B cell (primary cell): ENCODE measurements around the gene SMAD9. TPM values are rescaled to one million over a fixed set of nuclear protein-coding genes. Genes with fewer than 3 reads are reported as not detected.

Experiments
- ATAC-seq: fragments of 200-7000 bp; cut with Tn5 transposase; one replicate; pipeline ENCODE4 v1.10.0; 2021; ENCODE audit warnings: low read depth, mild to moderate bottlenecking, moderate number of reproducible peaks, moderate library complexity
- CTCF ChIA-PET: fragments of 350-600 bp; sonication (Branson Sonifier 250); formaldehyde crosslinking; loops from one replicate; lab custom pipeline; 2021; ENCODE audit warnings: antibody characterized with exemption, inconsistent platforms; lab: Charles Lee
- POLR2A ChIA-PET: fragments of 350-600 bp; sonication (Branson Sonifier 250); formaldehyde crosslinking; loops from one replicate; lab custom pipeline; 2021; ENCODE audit warnings: antibody characterized with exemption; lab: Charles Lee
- DNase-seq: peaks from one replicate; pipeline ENCODE4 v3.0.0; 2013
- H2AFZ ChIP-seq: 2 replicates; pipeline ENCODE4 v1.6.1; 2012; ENCODE audit warnings: mild to moderate bottlenecking, low read depth, low read length; ENCODE audit not compliant: insufficient read depth, poor library complexity, severe bottlenecking
- H3K27ac ChIP-seq, 2 donors: 1 replicate in 1 of 2; 2 replicates in 1 of 2; pipeline ENCODE4 v1.5.1; 2012 to 2013; ENCODE audit warnings: low read length in 2 of 2, mild to moderate bottlenecking in 2 of 2, moderate library complexity in 1 of 2
- H3K27me3 ChIP-seq, 4 experiments: fragments of 200-600 bp in 1 of 4; sonication (generic) in 1 of 4; replicated peaks in 1 of 4; 1 replicate in 2 of 4; 2 replicates in 2 of 4; pipeline versions ENCODE4 v1.6.1 to v1.7.0; 2013 to 2016; ENCODE audit warnings: low read length in 3 of 4, mild to moderate bottlenecking in 2 of 4, mixed read lengths in 1 of 4, moderate library complexity in 1 of 4; ENCODE audit not compliant: insufficient read depth in 4 of 4, control insufficient read depth in 3 of 4; ENCODE audit errors: control extremely low read depth in 1 of 4
- H3K36me3 ChIP-seq, 2 experiments: replicated peaks in 1 of 2; 1 replicate in 1 of 2; 2 replicates in 1 of 2; pipeline versions ENCODE4 v1.6.1 to v1.7.1; 2013; ENCODE audit warnings: low read length in 1 of 2; ENCODE audit not compliant: insufficient read depth in 2 of 2, control insufficient read depth in 1 of 2; ENCODE audit errors: control extremely low read depth in 1 of 2, extremely low read depth in 1 of 2
- H3K4me1 ChIP-seq, 2 donors: fragments of 200-600 bp in 1 of 2; sonication (generic) in 1 of 2; 1 replicate in 1 of 2; 2 replicates in 1 of 2; pipeline versions ENCODE4 v1.5.1 to v1.6.1; 2013 to 2017; ENCODE audit warnings: low read length in 2 of 2; ENCODE audit not compliant: control insufficient read depth in 2 of 2, insufficient read depth in 2 of 2
- H3K4me2 ChIP-seq: replicated peaks from 2 replicates; pipeline ENCODE3; 2012; ENCODE audit warnings: mild to moderate bottlenecking, low read depth, low read length; ENCODE audit not compliant: poor library complexity, severe bottlenecking
- H3K4me3 ChIP-seq, 5 experiments: fragments of 200-600 bp in 1 of 5; sonication (generic) in 1 of 5; 1 replicate in 3 of 5; 2 replicates in 2 of 5; pipeline versions ENCODE4 v1.5.1 to v1.7.0; 2011 to 2016; ENCODE audit warnings: low read length in 4 of 5, mild to moderate bottlenecking in 4 of 5, low read depth in 2 of 5, control low read depth in 1 of 5, moderate library complexity in 1 of 5; ENCODE audit not compliant: insufficient read depth in 1 of 5; ENCODE audit errors: control extremely low read depth in 1 of 5, extremely low read depth in 1 of 5
- H3K79me2 ChIP-seq: fragments of 200-600 bp; sonication (generic); one replicate; pipeline ENCODE4 v1.6.0; 2016; ENCODE audit warnings: low read length; ENCODE audit not compliant: control insufficient read depth, insufficient read depth
- H3K9ac ChIP-seq: fragments of 200-600 bp; sonication (generic); 2 replicates; pipeline ENCODE4 v1.6.1; 2017; ENCODE audit warnings: mild to moderate bottlenecking, low read length, moderate library complexity
- H3K9me3 ChIP-seq, 3 donors: one replicate each; pipeline versions ENCODE4 v1.6.1 to v1.7.1; 2013; ENCODE audit warnings: low read length in 2 of 3; ENCODE audit not compliant: control insufficient read depth in 2 of 3, insufficient read depth in 1 of 3; ENCODE audit errors: control extremely low read depth in 1 of 3
- H4K20me1 ChIP-seq: 2 replicates; pipeline ENCODE4 v1.6.0; 2012; ENCODE audit warnings: mild to moderate bottlenecking, low read length; ENCODE audit not compliant: insufficient read depth, control insufficient read depth, poor library complexity, severe bottlenecking
- H3K27ac Mint-ChIP-seq: one replicate; pipeline ENCODE4 v1.8.0; 2021; ENCODE audit warnings: mixed read lengths
- H3K27me3 Mint-ChIP-seq: one replicate; pipeline ENCODE4 v1.8.0; 2021; ENCODE audit warnings: mixed read lengths
- H3K4me1 Mint-ChIP-seq: one replicate; pipeline ENCODE4 v1.8.0; 2021; ENCODE audit warnings: mixed read lengths
- H3K4me3 Mint-ChIP-seq: one replicate; pipeline ENCODE4 v1.8.0; 2021; ENCODE audit warnings: mixed read lengths
- H3K9me3 Mint-ChIP-seq: one replicate; pipeline ENCODE4 v1.8.0; 2022; ENCODE audit warnings: mixed read lengths; ENCODE audit not compliant: insufficient read depth
- EZH2 ChIP-seq: IDR thresholded peaks from 2 replicates; pipeline ENCODE4 v1.6.1; 2012; ENCODE audit warnings: borderline replicate concordance, low read depth, mild to moderate bottlenecking, moderate library complexity, low read length; ENCODE audit not compliant: insufficient read depth, poor library complexity, severe bottlenecking
- whole genome bisulfite sequencing: methylation state at CpG from one replicate; pipeline ENCODE4 v1.1.5; 2013; ENCODE audit warnings: missing lambda C conversion rate; ENCODE audit not compliant: insufficient coverage; 5-methylcytosine and 5-hydroxymethylcytosine counted together
- intact Hi-C: fragments of 100-400 bp; cut with micrococcal nuclease; formaldehyde crosslinking; loops from one replicate; pipeline ENCODE4 v1.10.0; 2022
- polyA plus RNA-seq: library from polyadenylated mRNA; depleted of rRNA; stranded (reverse); fragments of >200 nt; gene quantifications from 2 replicates; pipeline ENCODE4 v1.2.3, GENCODE V29; 2012
- total RNA-seq, 2 donors: library from RNA; stranded (reverse); fragments of 120-200 nt in 1 of 2; gene quantifications; 1 replicate in 1 of 2; 2 replicates in 1 of 2; pipeline versions ENCODE4 v1.2.3 to v1.2.4, GENCODE V29; 2013 to 2022
- TF ChIP-seq, protein P1 (sequence below): fragments of 200-600 bp; IDR thresholded peaks from one replicate; pipeline ENCODE4 v1.8.0; 2022; ENCODE audit warnings: antibody characterized with exemption, mild to moderate bottlenecking

The SMAD9 gene
- total and polyA plus RNA-seq, 2 donors (not counting 1 experiment from before 2014, with no cell fraction given), result not detected

DNA sequence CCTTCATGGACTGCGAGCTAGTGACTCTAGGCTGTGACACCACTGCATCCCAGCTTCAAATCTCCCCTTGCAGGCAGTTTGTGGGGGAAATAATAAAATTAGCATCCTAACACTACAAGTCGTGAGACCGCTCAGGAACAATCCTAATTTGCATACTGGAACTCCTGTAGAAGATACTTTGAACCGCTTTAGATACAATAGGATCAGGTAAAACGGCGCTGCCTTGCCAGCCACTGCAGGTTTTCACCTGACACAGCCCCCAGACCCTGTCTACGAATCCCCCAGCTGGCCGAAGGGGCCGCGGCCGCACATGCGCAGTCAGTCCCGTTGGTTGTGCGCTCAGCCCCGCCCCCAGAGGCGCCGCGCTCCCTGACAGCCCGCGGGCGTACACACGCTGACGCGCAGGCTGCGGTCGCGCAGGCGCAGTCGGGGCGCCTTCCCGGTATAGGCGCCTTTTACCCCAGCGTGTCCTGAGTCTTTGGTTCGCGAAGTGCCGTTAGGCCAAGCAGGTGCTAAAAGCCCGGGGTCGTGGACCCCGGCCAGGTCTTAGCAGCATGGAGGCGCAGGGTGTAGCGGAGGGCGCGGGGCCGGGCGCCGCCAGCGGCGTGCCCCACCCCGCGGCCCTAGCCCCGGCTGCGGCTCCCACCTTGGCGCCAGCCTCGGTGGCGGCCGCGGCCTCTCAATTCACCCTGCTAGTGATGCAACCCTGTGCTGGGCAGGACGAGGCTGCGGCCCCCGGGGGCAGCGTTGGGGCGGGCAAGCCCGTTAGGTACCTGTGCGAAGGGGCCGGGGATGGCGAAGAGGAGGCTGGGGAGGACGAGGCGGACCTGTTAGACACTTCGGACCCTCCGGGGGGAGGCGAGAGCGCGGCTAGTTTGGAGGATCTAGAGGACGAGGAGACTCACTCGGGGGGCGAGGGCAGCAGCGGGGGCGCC, 101.0 kb downstream of the SMAD9 start, which contains the start of gene RFXAP:
TSS of gene RFXAP (plus strand) at position 419 of the 935 bp plus-strand sequence. CDS start at position 555, 136 bp downstream.
- H3K27me3 Mint-ChIP-seq, result peaks cover 11% of the 10 kb centered on the region

More for the DNA sequence above, 101.0 kb downstream of the SMAD9 start, which contains the start of gene RFXAP:
- ChIA-PET CTCF (no interaction called here), POLR2A (interaction anchor here (0.6 kb wide), 1 partner anchor 157 kb away, joined by 7 read pairs; no protein-coding TSS in a partner anchor)
- Mint-ChIP-seq H3K27ac (peak within 1 kb of the TSS; percentile 91), H3K4me1 (peaks cover 47% of the 10 kb centered on the region), H3K9me3 (no peaks in the 10 kb centered on the region), H3K4me3 (peak within 1 kb of the TSS; percentile 97)
- ATAC-seq (peak; percentile 93), DNase-seq (peak; percentile 95)
- H2AFZ ChIP-seq, result peak within 1 kb of the TSS; percentile 98
- peak within 1 kb of the TSS; percentile 69 for H3K9ac ChIP-seq
- peaks cover 0 to 3% of the 10 kb centered on the region in 2 experiments for H3K36me3 ChIP-seq
- WGBS, result under 1% methylated on average over 77 of the region's 78 CpGs
- H3K4me3 ChIP-seq, result peak within 1 kb of the TSS; percentile 54 to 96 (median 69)
- no peak for TF ChIP-seq EZH2
- TF ChIP-seq, protein P1, sequence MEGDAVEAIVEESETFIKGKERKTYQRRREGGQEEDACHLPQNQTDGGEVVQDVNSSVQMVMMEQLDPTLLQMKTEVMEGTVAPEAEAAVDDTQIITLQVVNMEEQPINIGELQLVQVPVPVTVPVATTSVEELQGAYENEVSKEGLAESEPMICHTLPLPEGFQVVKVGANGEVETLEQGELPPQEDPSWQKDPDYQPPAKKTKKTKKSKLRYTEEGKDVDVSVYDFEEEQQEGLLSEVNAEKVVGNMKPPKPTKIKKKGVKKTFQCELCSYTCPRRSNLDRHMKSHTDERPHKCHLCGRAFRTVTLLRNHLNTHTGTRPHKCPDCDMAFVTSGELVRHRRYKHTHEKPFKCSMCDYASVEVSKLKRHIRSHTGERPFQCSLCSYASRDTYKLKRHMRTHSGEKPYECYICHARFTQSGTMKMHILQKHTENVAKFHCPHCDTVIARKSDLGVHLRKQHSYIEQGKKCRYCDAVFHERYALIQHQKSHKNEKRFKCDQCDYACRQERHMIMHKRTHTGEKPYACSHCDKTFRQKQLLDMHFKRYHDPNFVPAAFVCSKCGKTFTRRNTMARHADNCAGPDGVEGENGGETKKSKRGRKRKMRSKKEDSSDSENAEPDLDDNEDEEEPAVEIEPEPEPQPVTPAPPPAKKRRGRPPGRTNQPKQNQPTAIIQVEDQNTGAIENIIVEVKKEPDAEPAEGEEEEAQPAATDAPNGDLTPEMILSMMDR, result peak; percentile 21
- intact Hi-C loops, result loop anchor here (1.0 to 5.0 kb wide), 5 partner anchors 180 to 1877 kb away; partner anchors contain the start of genes ALG5, NBEA, SPART and SUPT20H
- H3K27ac ChIP-seq, result peak within 1 kb of the TSS; percentile 45 to 79
- peaks cover 11% of the 10 kb centered on the region for H4K20me1 ChIP-seq
- peaks cover 0 to 5% (median 2%) of the 10 kb centered on the region in 4 experiments for H3K27me3 ChIP-seq
- H3K79me2 ChIP-seq, result peaks cover 46% of the 10 kb centered on the region
- H3K9me3 ChIP-seq, result peaks cover 0 to 3% (median 0%) of the 10 kb centered on the region in 3 donors
- H3K4me2 ChIP-seq, result peak within 1 kb of the TSS; percentile 93
- H3K4me1 ChIP-seq, result peaks cover 19 to 22% of the 10 kb centered on the region in 2 donors
